Naive thymus-derived CD4-positive, alpha-beta T cell (primary cell): ENCODE results near the gene EVL. TPM values are rescaled to one million over a fixed set of nuclear protein-coding genes. Genes with fewer than 3 reads are reported as not detected.

ENCODE experiments used
- ATAC-seq: fragments of 150-1000 bp; cut with Tn5 transposase; 2 replicates; pipeline ENCODE4 v1.10.0; 2021; ENCODE audit warnings: mild to moderate bottlenecking, moderate library complexity
- CTCF ChIA-PET: fragments of 350-600 bp; sonication (Branson Sonifier 250); formaldehyde crosslinking; loops from one replicate; lab custom pipeline; 2021; ENCODE audit warnings: antibody characterized with exemption; lab: Charles Lee
- POLR2A ChIA-PET: fragments of 350-600 bp; sonication (Branson Sonifier 250); formaldehyde crosslinking; loops from one replicate; lab custom pipeline; 2021; ENCODE audit warnings: antibody characterized with exemption, inconsistent platforms; lab: Charles Lee
- DNase-seq, 9 donors: peaks; one replicate each; pipeline versions ENCODE4 v3.0.0 to v3.0.0-alpha.2; 2020 to 2022; ENCODE audit warnings: mixed read lengths in 1 of 9
- H3K27ac ChIP-seq: one replicate; pipeline ENCODE4 v1.7.0; 2013; ENCODE audit warnings: mild to moderate bottlenecking, low read depth, low read length, moderate library complexity
- H3K27me3 ChIP-seq, 2 donors: one replicate each; pipeline ENCODE4 v1.7.0; 2013; ENCODE audit warnings: low read length in 2 of 2, mild to moderate bottlenecking in 2 of 2, moderate library complexity in 2 of 2; ENCODE audit not compliant: control insufficient read depth in 2 of 2, insufficient read depth in 2 of 2
- H3K36me3 ChIP-seq, 3 experiments: 1 replicate in 2 of 3; 2 replicates in 1 of 3; pipeline ENCODE4 v1.7.0; 2013; ENCODE audit warnings: low read length in 3 of 3, mild to moderate bottlenecking in 3 of 3, moderate library complexity in 1 of 3; ENCODE audit not compliant: insufficient read depth in 3 of 3, control insufficient read depth in 2 of 3
- H3K4me1 ChIP-seq, 2 donors: one replicate each; pipeline ENCODE4 v1.7.0; 2013; ENCODE audit warnings: low read length in 2 of 2, mild to moderate bottlenecking in 2 of 2, moderate library complexity in 1 of 2; ENCODE audit not compliant: control insufficient read depth in 2 of 2, insufficient read depth in 2 of 2
- H3K4me3 ChIP-seq: 2 replicates; pipeline ENCODE4 v1.7.0; 2013; ENCODE audit warnings: mild to moderate bottlenecking, low read length
- H3K9me3 ChIP-seq, 3 experiments: 1 replicate in 2 of 3; 2 replicates in 1 of 3; pipeline ENCODE4 v1.7.0; 2013; ENCODE audit warnings: low read length in 3 of 3; ENCODE audit not compliant: control insufficient read depth in 2 of 3
- H3K27ac Mint-ChIP-seq, 9 donors: one replicate each; pipeline ENCODE4 v1.8.0; 2020 to 2022; ENCODE audit warnings: mixed read lengths in 9 of 9, mild to moderate bottlenecking in 8 of 9, moderate library complexity in 5 of 9, inconsistent platforms in 2 of 9
- H3K27me3 Mint-ChIP-seq, 5 donors: one replicate each; pipeline ENCODE4 v1.8.0; 2021 to 2022; ENCODE audit warnings: mixed read lengths in 5 of 5, mild to moderate bottlenecking in 1 of 5
- H3K36me3 Mint-ChIP-seq, 5 donors: one replicate each; pipeline ENCODE4 v1.8.0; 2020 to 2022; ENCODE audit warnings: mixed read lengths in 5 of 5, mild to moderate bottlenecking in 3 of 5, inconsistent platforms in 1 of 5
- H3K4me1 Mint-ChIP-seq, 7 donors: one replicate each; pipeline ENCODE4 v1.8.0; 2020 to 2022; ENCODE audit warnings: mixed read lengths in 7 of 7, mild to moderate bottlenecking in 3 of 7, inconsistent platforms in 1 of 7
- H3K4me3 Mint-ChIP-seq, 10 donors: one replicate each; pipeline ENCODE4 v1.8.0; 2020 to 2022; ENCODE audit warnings: mild to moderate bottlenecking in 10 of 10, mixed read lengths in 10 of 10, moderate library complexity in 6 of 10, inconsistent platforms in 2 of 10
- H3K9me3 Mint-ChIP-seq, 11 donors: one replicate each; pipeline ENCODE4 v1.8.0; 2020 to 2022; ENCODE audit warnings: mixed read lengths in 11 of 11, mild to moderate bottlenecking in 4 of 11, inconsistent platforms in 1 of 11, moderate library complexity in 1 of 11
- intact Hi-C, 2 donors: fragments of 100-400 bp; cut with micrococcal nuclease; formaldehyde crosslinking; loops; one replicate each; pipeline ENCODE4 v1.15.1; 2023
- polyA plus RNA-seq, 2 donors: library from polyadenylated mRNA; unstranded; fragments of 300-500 nt; fragmentation: Illumina TruSeq; gene quantifications; one replicate each; pipeline ENCODE4 v1.2.3, GENCODE V29; 2021
- total RNA-seq, 6 experiments: library from RNA in 5 of 6; stranded (reverse) in 5 of 6; gene quantifications; 1 replicate in 5 of 6; 2 replicates in 1 of 6; pipeline ENCODE4 v1.2.3 and lab custom pipeline; 2021 to 2026

The EVL gene
- total and polyA plus RNA-seq, 7 experiments from 2014 or later = 163 to 1,469 (median 936) TPM

- no peak for DNase-seq
- H3K27me3 Mint-ChIP-seq = no peaks in the 10 kb centered on the region
Measured at GRCh38 chr14:100118396-100119011, 53.3 kb downstream of the EVL start.

GRCh38 chr14:100119251-100119650, 54.0 kb downstream of the EVL start:
- Mint-ChIP-seq H3K4me1 (peaks cover 24 to 49% (median 37%) of the 10 kb centered on the region in 7 donors), H3K9me3 (no peaks in the 10 kb centered on the region), H3K27me3 (no peaks in the 10 kb centered on the region), H3K36me3 (peaks cover 16 to 26% (median 19%) of the 10 kb centered on the region in 5 donors), H3K27ac (peak overlapping the region in 6 of 9 donors; percentile 8 to 92 (median 69)), H3K4me3 (peak overlapping the region in 1 of 10 donors; percentile 47)
- Histone ChIP-seq H3K4me3 (no peak overlapping the region), H3K4me1 (no peaks in the 10 kb centered on the region), H3K27ac (peak overlapping the region; percentile 26), H3K9me3 (no peaks in the 10 kb centered on the region), H3K27me3 (no peaks in the 10 kb centered on the region), H3K36me3 (peaks cover 33 to 100% (median 55%) of the 10 kb centered on the region in 3 experiments)
- CTCF ChIA-PET = interaction anchor here (0.7 to 35.2 kb wide), 4 partner anchors 9 to 82 kb away, joined by 3 to 758 read pairs (median 4); partner anchors contain the start of gene EVL
- POLR2A ChIA-PET = interaction anchor here (0.7 to 59.0 kb wide), 4 partner anchors 9 to 54 kb away, joined by 3 to 2344 read pairs (median 4); partner anchors contain the start of gene EVL
- intact Hi-C loops = no loop called here
- no peak for DNase-seq
- no peak for ATAC-seq

More at GRCh38 chr14:100118396-100119011, 53.3 kb downstream of the EVL start:
- Histone ChIP-seq H3K36me3 (peaks cover 37 to 100% (median 47%) of the 10 kb centered on the region in 3 experiments), H3K4me3 (no peak overlapping the region), H3K4me1 (no peaks in the 10 kb centered on the region), H3K9me3 (no peaks in the 10 kb centered on the region), H3K27ac (peak overlapping the region; percentile 26), H3K27me3 (no peaks in the 10 kb centered on the region)
- Mint-ChIP-seq H3K9me3 (no peaks in the 10 kb centered on the region), H3K4me3 (no peak overlapping the region), H3K36me3 (peaks cover 16 to 28% (median 20%) of the 10 kb centered on the region in 5 donors), H3K4me1 (peaks cover 28 to 56% (median 41%) of the 10 kb centered on the region in 7 donors), H3K27ac (peak overlapping the region; percentile 30 to 92 (median 67))
- POLR2A ChIA-PET = interaction anchor here (1.1 to 59.0 kb wide), 2 partner anchors 13 to 54 kb away, joined by 3 to 2344 read pairs; partner anchors contain the start of gene EVL
- ATAC-seq = no peak
- intact Hi-C loops = no loop called here
- CTCF ChIA-PET = interaction anchor here (0.9 to 35.2 kb wide), 4 partner anchors 10 to 75 kb away, joined by 3 to 758 read pairs (median 8); partner anchors contain the start of gene EVL

- H3K9me3 Mint-ChIP-seq = no peaks in the 10 kb centered on the region
- peak overlapping the region; percentile 44 to 93 (median 77) for H3K27ac Mint-ChIP-seq
- Histone ChIP-seq H3K4me1 (no peaks in the 10 kb centered on the region), H3K9me3 (no peaks in the 10 kb centered on the region), H3K27me3 (no peaks in the 10 kb centered on the region), H3K27ac (peak overlapping the region; percentile 44), H3K36me3 (peaks cover 24 to 100% (median 51%) of the 10 kb centered on the region in 3 experiments), H3K4me3 (no peak overlapping the region)
- no peaks in the 10 kb centered on the region for H3K27me3 Mint-ChIP-seq
- H3K36me3 Mint-ChIP-seq = peaks cover 16 to 29% (median 24%) of the 10 kb centered on the region in 5 donors
- DNase-seq (no peak), ATAC-seq (no peak)
- H3K4me3 Mint-ChIP-seq = no peak overlapping the region
- ChIA-PET CTCF (interaction anchor here (1.1 to 35.2 kb wide), 3 partner anchors 12 to 47 kb away, joined by 3 to 758 read pairs (median 3); partner anchors contain the start of gene EVL), POLR2A (interaction anchor here (0.8 to 59.0 kb wide), 3 partner anchors 8 to 56 kb away, joined by 3 to 2344 read pairs (median 4); partner anchors contain the start of gene EVL)
- H3K4me1 Mint-ChIP-seq = peaks cover 28 to 46% (median 39%) of the 10 kb centered on the region in 7 donors
- intact Hi-C loops = no loop called here
Measured at GRCh38 chr14:100120522-100121269, 55.5 kb downstream of the EVL start.

GRCh38 chr14:100121643-100122480, 56.6 kb downstream of the EVL start:
- ATAC-seq = no peak
- Histone ChIP-seq H3K27ac (peak overlapping the region; percentile 37), H3K27me3 (no peaks in the 10 kb centered on the region), H3K36me3 (peaks cover 29 to 100% (median 60%) of the 10 kb centered on the region in 3 experiments), H3K4me1 (no peaks in the 10 kb centered on the region), H3K9me3 (no peaks in the 10 kb centered on the region), H3K4me3 (no peak overlapping the region)
- no peaks in the 10 kb centered on the region for H3K27me3 Mint-ChIP-seq
- ChIA-PET CTCF (interaction anchor here (1.1 to 35.2 kb wide), 2 partner anchors 11 to 48 kb away, joined by 3 to 758 read pairs; partner anchors contain the start of gene EVL), POLR2A (interaction anchor here (0.7 to 59.0 kb wide), 3 partner anchors 10 to 57 kb away, joined by 3 to 2344 read pairs (median 4); partner anchors contain the start of gene EVL)
- H3K36me3 Mint-ChIP-seq = peaks cover 11 to 32% (median 20%) of the 10 kb centered on the region in 5 donors
- peaks cover 23 to 38% (median 33%) of the 10 kb centered on the region in 7 donors for H3K4me1 Mint-ChIP-seq
- no peaks in the 10 kb centered on the region for H3K9me3 Mint-ChIP-seq
- no peak for DNase-seq
- H3K4me3 Mint-ChIP-seq = no peak overlapping the region
- intact Hi-C loops = loop anchor here in 1 of 2 donors (2.0 kb wide), 1 partner anchor 17 kb away; no protein-coding TSS in a partner anchor
- H3K27ac Mint-ChIP-seq = peak overlapping the region in 7 of 9 donors; percentile 18 to 79 (median 66)

GRCh38 chr14:100122481-100123223, 57.4 kb downstream of the EVL start:
- Histone ChIP-seq H3K27me3 (no peaks in the 10 kb centered on the region), H3K27ac (no peak overlapping the region), H3K4me1 (no peaks in the 10 kb centered on the region), H3K36me3 (peaks cover 35 to 100% (median 58%) of the 10 kb centered on the region in 3 experiments), H3K9me3 (no peaks in the 10 kb centered on the region), H3K4me3 (no peak overlapping the region)
- Mint-ChIP-seq H3K27me3 (no peaks in the 10 kb centered on the region), H3K4me1 (peaks cover 18 to 38% (median 29%) of the 10 kb centered on the region in 7 donors), H3K27ac (peak overlapping the region in 7 of 9 donors; percentile 60 to 87 (median 71)), H3K4me3 (no peak overlapping the region), H3K9me3 (no peaks in the 10 kb centered on the region), H3K36me3 (peaks cover 11 to 36% (median 21%) of the 10 kb centered on the region in 5 donors)
- DNase-seq (no peak), ATAC-seq (no peak)
- intact Hi-C loops = loop anchor here in 1 of 2 donors (2.0 kb wide), 1 partner anchor 18 kb away; no protein-coding TSS in a partner anchor
- ChIA-PET CTCF (interaction anchor here (35.2 kb wide), 1 partner anchor 49 kb away, joined by 758 read pairs; the partner anchor contains the start of gene EVL), POLR2A (interaction anchor here (0.7 to 59.0 kb wide), 3 partner anchors 9 to 58 kb away, joined by 3 to 2344 read pairs (median 4); partner anchors contain the start of gene EVL)
